SK-N-MC (cell line): ENCODE results near the gene SRR.

Source experiments
- EZH2 ChIP-seq: fragments of 200-600 bp; sonication (generic); IDR thresholded peaks from one replicate; pipeline ENCODE4 v1.6.1; 2017; ENCODE audit warnings: antibody characterized with exemption
- FOXP2 ChIP-seq: optimal IDR thresholded peaks from 2 replicates; pipeline ENCODE3; 2011; ENCODE audit warnings: mild to moderate bottlenecking, moderate library complexity; ENCODE audit not compliant: insufficient read depth; ENCODE audit errors: extremely low read length, control extremely low read depth
- POLR2AphosphoS5 ChIP-seq: IDR thresholded peaks from 2 replicates; pipeline ENCODE4 v1.6.1; 2012; ENCODE audit warnings: mild to moderate bottlenecking, low read depth, low read length, borderline replicate concordance

DNA sequence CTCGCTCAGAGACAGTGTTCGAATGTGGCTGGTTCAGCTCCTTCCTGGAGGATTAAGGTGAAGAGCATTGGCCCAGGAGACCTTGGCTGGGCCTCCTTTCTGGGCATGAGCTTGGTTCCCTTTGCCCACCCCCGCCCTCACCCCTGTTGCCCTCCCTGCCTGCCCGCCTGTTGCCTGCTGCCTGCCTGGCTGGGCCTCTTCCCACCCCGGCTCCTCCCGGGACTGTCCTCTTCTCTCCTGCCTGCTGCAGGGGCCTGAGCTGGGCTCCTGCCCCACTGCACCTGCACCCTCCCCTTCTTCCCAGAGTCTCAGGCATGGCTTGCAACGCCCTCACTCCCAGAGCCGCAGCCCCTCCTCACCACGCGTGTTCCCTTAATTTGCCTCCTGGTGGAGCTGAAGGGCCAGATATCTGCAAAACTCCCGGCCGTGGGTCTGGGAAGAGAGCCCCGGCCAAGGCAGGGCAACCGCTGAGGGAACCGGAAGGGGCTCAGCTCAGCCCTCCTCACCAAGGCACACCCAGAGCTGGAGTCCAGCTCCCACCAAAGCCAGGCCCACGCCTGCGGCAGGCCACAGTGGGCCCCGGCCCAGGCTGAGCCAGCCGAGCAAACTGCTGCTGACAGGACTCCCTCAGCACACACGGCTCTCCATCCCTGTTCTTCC lies 65.9 kb downstream of the SRR start:
- TF ChIP-seq EZH2 (no peak), POLR2AphosphoS5 (no peak), FOXP2 (no peak)
